ENCODE results near the gene ACACB.

Gene ACACB

DNA sequence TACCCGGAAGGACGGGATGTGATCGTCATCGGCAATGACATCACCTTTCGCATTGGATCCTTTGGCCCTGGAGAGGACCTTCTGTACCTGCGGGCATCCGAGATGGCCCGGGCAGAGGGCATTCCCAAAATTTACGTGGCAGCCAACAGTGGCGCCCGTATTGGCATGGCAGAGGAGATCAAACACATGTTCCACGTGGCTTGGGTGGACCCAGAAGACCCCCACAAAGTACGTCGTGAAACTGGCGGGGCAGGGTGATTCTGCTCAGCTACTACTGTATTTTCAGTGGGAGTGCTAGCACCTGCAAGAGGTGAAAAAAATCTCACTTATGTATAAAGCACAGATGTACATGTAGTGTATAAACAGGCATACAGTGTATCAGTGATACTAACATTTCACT lies 129.8 kb downstream of the ACACB start:
- peaks cover 61% of the 10 kb centered on the region for H3K36me3 Mint-ChIP-seq (ENCODE audit: low read depth)

DNA sequence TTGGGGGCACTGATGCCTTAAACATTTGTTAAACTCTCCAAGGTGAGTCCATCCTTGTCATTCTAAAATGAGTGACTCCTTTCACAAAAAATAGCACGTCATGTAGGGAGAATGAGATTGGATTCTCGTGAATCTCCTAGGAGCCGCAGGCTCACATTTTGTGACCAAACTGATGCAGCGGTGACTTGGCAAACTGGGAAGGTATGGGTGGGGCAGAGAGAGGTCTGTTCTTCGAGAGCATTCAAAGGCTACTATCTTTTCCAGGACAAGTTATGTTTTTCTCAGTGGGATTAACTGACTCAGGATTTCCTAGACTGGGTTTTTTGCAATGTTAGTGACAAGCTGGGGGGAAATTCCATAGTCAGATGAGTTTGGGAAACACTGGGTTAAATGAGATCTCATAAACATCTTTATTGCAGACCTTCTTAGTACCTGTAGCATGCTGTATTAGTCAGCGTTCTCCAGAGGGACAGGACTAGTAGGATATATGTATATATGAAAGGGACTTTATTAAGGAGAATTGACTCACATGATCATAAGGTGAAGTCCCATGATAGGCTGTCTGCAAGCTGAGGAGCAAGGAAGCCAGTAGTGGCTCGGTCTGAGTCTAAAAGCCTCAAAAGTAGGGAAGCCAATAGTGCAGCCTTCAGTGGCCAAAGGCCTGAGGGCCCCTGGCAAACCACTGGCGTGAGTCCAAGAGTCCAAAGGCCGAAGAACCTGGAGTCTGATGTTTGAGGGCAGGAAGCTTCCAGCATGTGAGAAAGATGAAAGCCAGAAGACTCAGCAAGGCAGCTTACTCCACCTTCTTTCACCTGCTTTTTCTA lies 131.7 kb downstream of the ACACB start:
- Mint-ChIP-seq H3K4me1 (ENCODE audit: low read depth) (peaks cover 5% of the 10 kb centered on the region), H3K27me3 (no peaks in the 10 kb centered on the region), H3K36me3 (ENCODE audit: low read depth) (peaks cover 60% of the 10 kb centered on the region), H3K9me3 (peaks cover 7% of the 10 kb centered on the region), H3K27ac (no peak overlapping the region), H3K4me3 (no peak overlapping the region)
- no peak for DNase-seq

More for the DNA sequence above, 129.8 kb downstream of the ACACB start:
- H3K27me3 Mint-ChIP-seq = no peaks in the 10 kb centered on the region
- no peak for DNase-seq
- H3K4me3 Mint-ChIP-seq = no peak overlapping the region
- H3K4me1 Mint-ChIP-seq (ENCODE audit: low read depth) = peaks cover 5% of the 10 kb centered on the region
- no peaks in the 10 kb centered on the region for H3K9me3 Mint-ChIP-seq
- H3K27ac Mint-ChIP-seq = no peak overlapping the region

DNA sequence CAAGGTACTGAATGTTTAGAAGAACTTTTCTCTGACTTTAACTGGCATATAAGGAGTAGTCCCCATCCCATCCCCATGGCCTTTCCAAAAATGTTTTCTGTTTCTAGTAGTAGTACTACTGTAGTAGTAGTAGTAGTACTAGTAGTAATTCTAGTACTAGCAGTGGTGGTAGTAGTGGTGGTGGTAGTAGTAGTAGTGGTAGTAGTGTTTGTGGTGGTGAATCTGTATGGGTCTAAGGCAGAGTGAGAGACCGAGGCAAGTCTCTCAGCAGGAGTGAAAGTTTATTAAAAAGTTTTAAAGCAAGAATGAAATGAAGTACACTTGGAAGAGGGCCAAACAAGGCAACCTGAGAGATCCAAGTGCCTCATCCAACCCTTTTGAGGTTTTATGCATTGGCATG lies 134.1 kb downstream of the ACACB start:
- Mint-ChIP-seq H3K4me3 (no peak overlapping the region), H3K27ac (peak overlapping the region; percentile 4), H3K9me3 (peaks cover 18% of the 10 kb centered on the region), H3K27me3 (no peaks in the 10 kb centered on the region), H3K4me1 (ENCODE audit: low read depth) (peaks cover 5% of the 10 kb centered on the region), H3K36me3 (ENCODE audit: low read depth) (peaks cover 69% of the 10 kb centered on the region)
- no peak for DNase-seq

GRCh38 chr12:109252799-109253198 lies 136.4 kb downstream of the ACACB start:
- Mint-ChIP-seq H3K9me3 (peaks cover 18% of the 10 kb centered on the region), H3K27me3 (no peaks in the 10 kb centered on the region), H3K36me3 (ENCODE audit: low read depth) (peaks cover 63% of the 10 kb centered on the region), H3K4me3 (no peak overlapping the region), H3K27ac (no peak overlapping the region), H3K4me1 (ENCODE audit: low read depth) (peaks cover 5% of the 10 kb centered on the region)
- DNase-seq = no peak

- Mint-ChIP-seq H3K9me3 (peaks cover 18% of the 10 kb centered on the region), H3K36me3 (ENCODE audit: low read depth) (peaks cover 62% of the 10 kb centered on the region), H3K4me1 (ENCODE audit: low read depth) (peaks cover 5% of the 10 kb centered on the region), H3K27ac (no peak overlapping the region), H3K27me3 (no peaks in the 10 kb centered on the region), H3K4me3 (no peak overlapping the region)
- DNase-seq = no peak
Observed at GRCh38 chr12:109253913-109254544, 137.6 kb downstream of the ACACB start.

- H3K4me3 Mint-ChIP-seq = no peak overlapping the region
- H3K27ac Mint-ChIP-seq = no peak overlapping the region
- H3K9me3 Mint-ChIP-seq = peaks cover 18% of the 10 kb centered on the region
- H3K36me3 Mint-ChIP-seq (ENCODE audit: low read depth) = peaks cover 69% of the 10 kb centered on the region
- no peak for DNase-seq
- H3K27me3 Mint-ChIP-seq = no peaks in the 10 kb centered on the region
- H3K4me1 Mint-ChIP-seq (ENCODE audit: low read depth) = peaks cover 2% of the 10 kb centered on the region
Observed at GRCh38 chr12:109255377-109255776, 139.0 kb downstream of the ACACB start.

DNA sequence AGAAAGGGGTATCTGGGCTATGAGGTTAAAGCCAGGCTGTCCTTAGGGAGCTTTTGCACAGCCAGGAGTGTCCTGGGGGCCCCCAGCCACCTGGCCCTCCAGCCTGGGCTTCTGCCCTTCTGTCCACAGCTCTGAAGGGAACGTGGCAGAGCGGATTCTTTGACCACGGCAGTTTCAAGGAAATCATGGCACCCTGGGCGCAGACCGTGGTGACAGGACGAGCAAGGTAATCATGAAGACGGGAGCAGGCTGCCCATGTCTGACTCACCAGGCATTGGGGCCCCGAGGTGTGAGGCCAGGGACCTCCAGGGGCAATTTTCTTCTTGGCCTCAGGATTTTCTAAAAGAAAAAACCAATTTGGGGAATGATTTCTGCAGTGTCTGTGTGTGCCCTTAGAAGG lies 139.6 kb downstream of the ACACB start:
- no peaks in the 10 kb centered on the region for H3K27me3 Mint-ChIP-seq
- peaks cover 73% of the 10 kb centered on the region for H3K36me3 Mint-ChIP-seq (ENCODE audit: low read depth)
- H3K9me3 Mint-ChIP-seq = peaks cover 18% of the 10 kb centered on the region
- DNase-seq = no peak
- no peak overlapping the region for H3K27ac Mint-ChIP-seq
- no peak overlapping the region for H3K4me3 Mint-ChIP-seq
- H3K4me1 Mint-ChIP-seq (ENCODE audit: low read depth) = no peaks in the 10 kb centered on the region

GRCh38 chr12:109258201-109258600 lies 141.8 kb downstream of the ACACB start:
- no peaks in the 10 kb centered on the region for H3K27me3 Mint-ChIP-seq
- H3K9me3 Mint-ChIP-seq = peaks cover 10% of the 10 kb centered on the region
- no peak overlapping the region for H3K27ac Mint-ChIP-seq
- DNase-seq = no peak
- H3K4me1 Mint-ChIP-seq (ENCODE audit: low read depth) = no peaks in the 10 kb centered on the region
- H3K4me3 Mint-ChIP-seq = no peak overlapping the region
- H3K36me3 Mint-ChIP-seq (ENCODE audit: low read depth) = peaks cover 67% of the 10 kb centered on the region

DNA sequence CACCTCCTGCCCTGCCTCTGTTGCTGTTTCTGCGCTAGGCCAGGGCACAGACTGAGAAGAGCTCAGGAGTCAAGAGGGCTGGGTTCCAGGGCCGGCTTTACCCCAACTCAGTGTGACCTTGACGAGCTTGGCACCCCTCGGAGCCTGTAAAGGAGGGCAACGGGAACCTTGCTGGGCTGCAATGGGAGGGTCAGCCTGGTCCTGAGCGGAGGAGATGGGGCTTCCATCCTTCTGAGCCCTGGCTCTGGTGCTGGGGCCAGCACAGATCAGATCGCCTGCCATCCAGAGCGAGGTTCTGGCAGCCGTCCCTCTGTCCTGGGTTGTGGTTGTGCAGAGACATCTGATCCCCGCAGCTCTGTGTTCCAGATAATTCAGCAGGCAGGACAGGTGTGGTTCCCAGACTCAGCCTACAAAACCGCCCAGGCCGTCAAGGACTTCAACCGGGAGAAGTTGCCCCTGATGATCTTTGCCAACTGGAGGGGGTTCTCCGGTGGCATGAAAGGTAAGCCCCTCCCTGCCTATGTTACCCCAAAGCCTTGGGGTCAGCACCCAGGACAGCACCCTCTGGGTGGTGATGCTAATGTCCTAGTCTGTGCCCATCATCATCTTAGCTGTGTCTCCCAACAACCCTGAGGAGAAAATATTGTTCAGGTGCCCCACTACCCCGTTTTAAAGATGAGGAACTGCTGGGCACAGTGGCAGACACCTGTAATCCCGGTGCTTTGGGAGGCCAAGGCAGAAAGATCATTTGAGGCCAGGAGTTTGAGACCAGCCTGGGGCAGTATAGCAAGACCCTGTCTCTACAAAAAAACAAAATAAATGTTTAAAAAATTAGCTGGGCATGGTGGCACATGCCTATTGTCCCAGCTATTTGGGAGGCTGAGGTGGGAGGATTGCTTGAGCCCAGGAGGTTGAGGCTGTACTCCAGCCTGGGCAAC lies 142.5 kb downstream of the ACACB start:
- Mint-ChIP-seq H3K36me3 (ENCODE audit: low read depth) (peaks cover 67% of the 10 kb centered on the region), H3K27ac (no peak overlapping the region), H3K27me3 (no peaks in the 10 kb centered on the region), H3K4me1 (ENCODE audit: low read depth) (no peaks in the 10 kb centered on the region), H3K4me3 (no peak overlapping the region), H3K9me3 (peaks cover 3% of the 10 kb centered on the region)
- no peak for DNase-seq

GRCh38 chr12:109259545-109259895 lies 143.1 kb downstream of the ACACB start:
- Mint-ChIP-seq H3K9me3 (no peaks in the 10 kb centered on the region), H3K36me3 (ENCODE audit: low read depth) (peaks cover 69% of the 10 kb centered on the region), H3K27ac (no peak overlapping the region), H3K4me3 (no peak overlapping the region), H3K27me3 (no peaks in the 10 kb centered on the region), H3K4me1 (ENCODE audit: low read depth) (no peaks in the 10 kb centered on the region)
- DNase-seq = no peak

DNA sequence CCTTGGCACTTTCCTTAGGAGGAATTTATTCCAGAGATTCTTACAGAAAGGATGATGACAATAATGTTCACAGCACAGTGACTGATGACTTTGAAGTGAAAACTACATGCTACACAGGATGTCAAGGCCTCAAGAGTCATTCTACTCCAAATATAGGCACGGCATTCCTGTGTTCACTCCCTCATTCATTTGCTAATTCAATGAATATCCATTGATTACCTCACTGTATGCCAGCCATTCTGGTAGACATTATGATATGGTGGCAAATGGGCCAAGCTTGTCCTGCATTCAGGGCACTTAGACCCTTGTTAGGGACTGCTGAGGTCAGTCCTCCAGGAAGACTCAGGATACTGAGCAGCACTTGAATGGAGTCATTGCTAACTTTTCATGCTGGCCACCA lies 144.7 kb downstream of the ACACB start:
- Mint-ChIP-seq H3K4me1 (ENCODE audit: low read depth) (no peaks in the 10 kb centered on the region), H3K9me3 (no peaks in the 10 kb centered on the region), H3K36me3 (ENCODE audit: low read depth) (peaks cover 66% of the 10 kb centered on the region), H3K27ac (no peak overlapping the region), H3K27me3 (no peaks in the 10 kb centered on the region), H3K4me3 (no peak overlapping the region)
- no peak for DNase-seq

- DNase-seq = no peak
- no peaks in the 10 kb centered on the region for H3K4me1 Mint-ChIP-seq (ENCODE audit: low read depth)
- H3K9me3 Mint-ChIP-seq = no peaks in the 10 kb centered on the region
- H3K27me3 Mint-ChIP-seq = no peaks in the 10 kb centered on the region
- H3K36me3 Mint-ChIP-seq (ENCODE audit: low read depth) = peaks cover 68% of the 10 kb centered on the region
- H3K4me3 Mint-ChIP-seq = no peak overlapping the region
- no peak overlapping the region for H3K27ac Mint-ChIP-seq
Observed at GRCh38 chr12:109261939-109262338, 145.6 kb downstream of the ACACB start.

DNA sequence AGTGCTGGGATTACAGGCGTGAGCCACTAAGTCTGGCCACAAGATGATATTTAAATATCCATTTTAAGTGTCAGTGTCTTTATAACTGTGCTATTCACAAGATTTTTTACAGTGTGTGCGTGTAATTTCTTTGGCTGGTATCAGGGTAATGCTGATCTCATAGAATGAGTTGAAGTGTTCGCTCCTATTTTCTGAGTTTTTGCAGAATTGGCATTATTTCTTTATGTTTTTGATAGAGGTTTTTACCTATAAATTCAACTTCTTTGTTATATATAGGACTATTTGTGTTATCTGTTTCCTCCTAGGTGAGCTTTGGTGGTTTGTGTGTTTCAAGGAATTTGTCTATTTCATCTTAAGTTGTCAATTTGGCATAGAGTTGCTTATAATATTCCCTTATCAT lies 147.1 kb downstream of the ACACB start:
- no peak overlapping the region for H3K4me3 Mint-ChIP-seq
- DNase-seq = no peak
- H3K9me3 Mint-ChIP-seq = no peaks in the 10 kb centered on the region
- H3K27me3 Mint-ChIP-seq = no peaks in the 10 kb centered on the region
- no peaks in the 10 kb centered on the region for H3K4me1 Mint-ChIP-seq (ENCODE audit: low read depth)
- peaks cover 66% of the 10 kb centered on the region for H3K36me3 Mint-ChIP-seq (ENCODE audit: low read depth)
- no peak overlapping the region for H3K27ac Mint-ChIP-seq

DNA sequence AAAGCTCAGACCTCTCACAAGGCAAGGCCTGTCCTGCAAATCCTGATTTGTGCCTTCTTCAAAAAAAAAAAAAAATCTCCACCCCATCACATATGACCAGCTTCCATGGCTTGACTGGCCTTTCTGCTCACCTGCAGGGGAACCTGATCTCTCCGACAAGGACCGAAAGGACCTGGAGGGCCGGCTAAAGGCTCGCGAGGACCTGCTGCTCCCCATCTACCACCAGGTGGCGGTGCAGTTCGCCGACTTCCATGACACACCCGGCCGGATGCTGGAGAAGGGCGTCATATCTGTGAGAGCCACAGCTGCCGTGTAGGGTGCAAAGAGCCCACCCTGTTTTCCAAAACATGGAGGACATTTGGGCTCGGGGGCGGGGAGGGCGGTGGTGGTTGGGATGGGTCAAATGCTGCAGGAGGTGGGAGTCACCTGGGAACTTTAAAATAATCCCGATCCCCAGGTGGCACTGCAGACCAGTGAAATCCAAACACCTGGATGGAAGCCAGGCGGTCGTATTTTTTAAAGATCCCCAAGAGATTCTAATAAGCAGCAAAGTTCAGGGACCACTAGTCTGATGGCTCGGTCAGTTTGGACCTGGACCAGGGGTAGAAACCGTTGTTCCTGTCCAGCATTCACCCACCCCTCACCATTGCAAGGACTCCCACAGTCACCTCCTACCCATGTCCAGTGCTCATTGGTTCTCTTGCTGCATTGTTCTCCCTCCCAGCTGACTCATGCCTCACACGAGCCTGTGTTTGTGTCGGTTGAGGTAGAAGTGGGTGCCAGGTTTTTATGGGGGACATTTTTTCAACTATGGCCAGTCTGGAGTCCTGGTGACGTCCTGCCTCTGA lies 147.9 kb downstream of the ACACB start:
- Mint-ChIP-seq H3K36me3 (ENCODE audit: low read depth) (peaks cover 64% of the 10 kb centered on the region), H3K27ac (no peak overlapping the region), H3K4me1 (ENCODE audit: low read depth) (no peaks in the 10 kb centered on the region), H3K9me3 (no peaks in the 10 kb centered on the region), H3K4me3 (no peak overlapping the region), H3K27me3 (no peaks in the 10 kb centered on the region)
- DNase-seq = peak; percentile 57
